AG10803 (cell line): ENCODE results near the gene P2RX6.
A peak's percentile ranks its signal among the peaks of the same experiment; 100 is the strongest.
"Not testable (repeated sequence)": the region's sequence is repeated elsewhere in the genome, so short reads cannot be mapped to it uniquely, and the experiment has no call there.

Experiments used
- DNase-seq: peaks from one replicate; pipeline ENCODE4 v3.0.0; 2010; ENCODE audit warnings: low read depth
- H3K4me3 ChIP-seq: 2 replicates; pipeline ENCODE4 v1.5.1; 2011; ENCODE audit warnings: mild to moderate bottlenecking, low read length, control low read depth
- TF ChIP-seq, protein P1 (sequence below): conservative IDR thresholded peaks from 2 replicates; pipeline ENCODE4 v1.5.1; 2011; ENCODE audit warnings: mild to moderate bottlenecking, low read length, control low read depth, inconsistent platforms

The P2RX6 gene

DNA sequence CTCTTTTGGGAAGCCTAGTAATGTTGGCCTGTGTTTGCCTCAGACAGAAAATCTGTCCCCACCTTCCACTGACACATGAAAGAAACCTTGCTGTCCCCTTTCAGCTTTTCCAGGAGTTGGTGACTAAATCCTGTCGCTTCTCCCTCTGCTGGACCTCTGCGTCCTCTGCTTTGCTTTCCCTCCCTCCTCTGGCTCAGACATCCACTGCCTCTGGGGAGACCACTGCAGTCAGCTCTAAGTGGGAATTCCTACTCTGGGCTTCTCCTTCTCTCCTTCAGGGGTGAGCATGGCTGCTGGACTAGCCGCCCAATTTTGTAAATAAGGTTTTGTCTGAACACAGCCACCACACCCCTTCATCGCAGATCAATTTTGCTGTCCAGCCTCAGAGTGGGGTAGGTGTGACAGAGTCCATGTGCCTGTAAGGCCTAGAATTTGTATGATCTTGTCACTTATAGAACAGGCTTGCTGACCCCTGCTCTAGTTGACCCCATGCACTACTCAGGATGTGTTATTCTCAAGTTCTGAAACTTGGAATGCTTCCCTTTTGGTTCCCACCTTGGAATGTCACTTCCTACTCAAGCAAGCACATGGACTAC, 53.8 kb downstream of the P2RX6 start:
- no peak overlapping the region for H3K4me3 ChIP-seq
- DNase-seq = no peak
- TF ChIP-seq, protein P1, sequence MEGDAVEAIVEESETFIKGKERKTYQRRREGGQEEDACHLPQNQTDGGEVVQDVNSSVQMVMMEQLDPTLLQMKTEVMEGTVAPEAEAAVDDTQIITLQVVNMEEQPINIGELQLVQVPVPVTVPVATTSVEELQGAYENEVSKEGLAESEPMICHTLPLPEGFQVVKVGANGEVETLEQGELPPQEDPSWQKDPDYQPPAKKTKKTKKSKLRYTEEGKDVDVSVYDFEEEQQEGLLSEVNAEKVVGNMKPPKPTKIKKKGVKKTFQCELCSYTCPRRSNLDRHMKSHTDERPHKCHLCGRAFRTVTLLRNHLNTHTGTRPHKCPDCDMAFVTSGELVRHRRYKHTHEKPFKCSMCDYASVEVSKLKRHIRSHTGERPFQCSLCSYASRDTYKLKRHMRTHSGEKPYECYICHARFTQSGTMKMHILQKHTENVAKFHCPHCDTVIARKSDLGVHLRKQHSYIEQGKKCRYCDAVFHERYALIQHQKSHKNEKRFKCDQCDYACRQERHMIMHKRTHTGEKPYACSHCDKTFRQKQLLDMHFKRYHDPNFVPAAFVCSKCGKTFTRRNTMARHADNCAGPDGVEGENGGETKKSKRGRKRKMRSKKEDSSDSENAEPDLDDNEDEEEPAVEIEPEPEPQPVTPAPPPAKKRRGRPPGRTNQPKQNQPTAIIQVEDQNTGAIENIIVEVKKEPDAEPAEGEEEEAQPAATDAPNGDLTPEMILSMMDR = no peak

DNA sequence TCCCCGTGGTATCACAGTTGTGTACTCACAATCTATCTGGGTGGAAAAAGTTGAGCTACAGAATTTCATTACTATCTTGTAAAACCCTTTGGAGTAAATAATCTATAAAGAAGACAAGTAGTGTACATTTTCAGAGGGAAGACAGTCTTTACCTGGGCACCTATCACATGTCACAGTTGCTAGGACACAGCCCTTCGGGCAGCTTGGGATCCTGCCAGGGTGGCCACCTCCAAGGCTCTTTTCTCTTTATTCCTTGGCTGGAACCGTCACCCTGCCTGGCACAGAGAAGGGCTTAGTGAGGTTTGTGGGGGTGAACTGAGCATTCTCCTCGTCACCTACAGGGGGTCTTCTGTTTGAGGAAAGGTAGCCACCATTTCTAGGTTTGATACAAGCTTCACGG, 54.4 kb downstream of the P2RX6 start:
- H3K4me3 ChIP-seq = no peak overlapping the region
- TF ChIP-seq, protein P1 = no peak

DNA sequence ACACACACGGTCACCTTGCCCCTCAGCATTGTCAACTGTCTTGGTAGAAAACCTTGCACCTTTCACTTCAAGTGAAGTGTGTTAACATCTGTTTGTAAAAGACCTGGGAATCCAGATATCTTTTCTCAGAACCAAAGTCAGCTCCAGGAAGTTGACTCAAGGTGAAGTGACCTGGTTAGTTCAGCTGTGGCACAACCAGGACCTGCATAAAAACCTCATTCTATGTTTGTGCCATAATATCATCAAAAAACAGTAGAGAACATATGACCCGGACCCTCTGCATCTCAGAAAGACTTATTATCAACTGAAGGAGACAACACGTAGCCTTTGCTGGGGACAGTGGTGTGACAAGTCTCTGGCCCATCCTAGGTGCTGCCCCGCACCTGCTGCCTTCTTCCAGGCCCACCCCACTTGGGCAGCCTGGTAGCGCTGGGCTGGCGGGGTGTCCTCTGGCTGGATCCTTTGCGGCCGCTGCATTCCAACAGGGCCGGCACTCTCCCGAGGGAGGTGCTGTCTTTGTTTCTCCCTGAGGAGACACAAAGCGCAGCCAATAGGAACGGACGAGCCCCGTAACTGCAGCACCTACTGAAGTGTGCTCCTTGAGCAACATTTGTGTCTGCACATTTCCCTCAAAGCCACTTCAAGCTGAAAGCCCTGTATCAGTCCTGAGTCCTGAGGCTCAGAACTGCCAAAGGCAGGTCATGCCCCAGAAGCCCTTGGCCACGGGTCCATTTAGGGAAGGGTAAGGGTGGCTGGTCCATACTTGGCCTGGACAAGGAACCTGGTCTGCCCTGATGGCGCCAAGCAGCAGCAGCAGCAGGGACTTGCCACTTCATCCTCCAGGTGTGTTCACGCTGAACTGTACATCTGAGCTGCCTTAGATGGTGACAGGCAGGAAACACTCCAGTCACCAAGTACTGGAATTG, 56.0 kb downstream of the P2RX6 start:
- no peak overlapping the region for H3K4me3 ChIP-seq
- TF ChIP-seq, protein P1 = no peak
- DNase-seq = no peak

More for the DNA sequence above, 54.4 kb downstream of the P2RX6 start:
- no peak for DNase-seq

DNA sequence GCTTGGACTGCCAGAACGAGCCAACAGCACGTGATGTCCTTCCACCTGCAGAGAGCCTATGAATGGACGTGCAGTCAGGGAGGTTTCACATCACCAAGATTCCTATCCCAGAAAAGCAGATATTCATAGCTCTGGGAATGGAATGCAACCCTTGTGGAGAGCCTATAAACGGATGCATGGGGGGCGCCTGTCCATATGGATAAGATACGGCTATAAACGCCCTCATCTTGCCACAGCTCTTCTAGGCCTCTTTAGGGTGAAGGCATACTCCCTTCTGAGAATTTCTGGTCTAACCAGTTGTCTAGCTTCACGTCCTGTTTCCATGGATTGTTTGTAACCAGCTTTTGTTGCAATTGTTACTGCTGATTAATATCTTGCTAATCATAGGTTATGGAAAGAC, 56.8 kb downstream of the P2RX6 start:
- not testable (repeated sequence) for H3K4me3 ChIP-seq, DNase-seq

DNA sequence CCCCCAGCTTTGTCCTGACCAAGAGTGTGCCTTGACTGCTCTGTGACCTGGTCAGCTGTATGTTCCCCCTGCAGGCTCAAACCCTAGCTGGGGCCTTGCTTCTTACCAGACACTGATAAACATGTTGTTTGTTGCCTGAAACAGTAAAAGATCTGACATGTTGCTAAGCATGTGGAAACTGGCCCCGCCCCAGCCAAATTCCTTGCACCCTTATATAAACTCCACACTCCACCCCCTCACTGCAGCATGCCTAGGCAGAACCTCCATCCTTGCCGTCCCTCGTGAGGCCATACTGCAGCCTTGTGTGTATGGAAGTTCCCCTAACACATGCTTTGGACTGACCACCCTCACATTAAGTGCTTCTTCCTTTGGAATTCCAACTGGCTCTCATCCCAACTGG, 58.1 kb downstream of the P2RX6 start:
- DNase-seq = no peak
- no peak overlapping the region for H3K4me3 ChIP-seq
- TF ChIP-seq, protein P1 = no peak

DNA sequence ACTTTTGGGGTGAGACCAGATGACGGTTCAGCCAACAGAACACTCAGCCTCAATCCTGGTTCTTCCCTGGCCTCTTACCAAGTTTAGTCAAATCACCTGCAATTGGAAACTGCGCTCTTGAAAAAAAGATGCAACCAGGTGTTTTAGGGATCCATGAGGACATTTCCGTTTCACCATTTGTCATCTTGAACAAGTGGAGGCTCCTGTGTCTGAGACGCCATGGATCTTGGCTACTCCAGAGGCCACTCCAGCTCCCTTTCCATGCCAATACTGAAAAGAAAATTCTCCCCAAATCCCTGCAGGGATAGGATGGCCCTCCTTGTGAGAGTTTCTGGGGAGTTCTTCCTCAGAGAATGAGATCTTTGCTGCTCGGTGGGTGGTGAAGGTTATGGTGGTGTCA, 58.5 kb downstream of the P2RX6 start:
- no peak overlapping the region for H3K4me3 ChIP-seq
- no peak for DNase-seq
- TF ChIP-seq, protein P1 = no peak

DNA sequence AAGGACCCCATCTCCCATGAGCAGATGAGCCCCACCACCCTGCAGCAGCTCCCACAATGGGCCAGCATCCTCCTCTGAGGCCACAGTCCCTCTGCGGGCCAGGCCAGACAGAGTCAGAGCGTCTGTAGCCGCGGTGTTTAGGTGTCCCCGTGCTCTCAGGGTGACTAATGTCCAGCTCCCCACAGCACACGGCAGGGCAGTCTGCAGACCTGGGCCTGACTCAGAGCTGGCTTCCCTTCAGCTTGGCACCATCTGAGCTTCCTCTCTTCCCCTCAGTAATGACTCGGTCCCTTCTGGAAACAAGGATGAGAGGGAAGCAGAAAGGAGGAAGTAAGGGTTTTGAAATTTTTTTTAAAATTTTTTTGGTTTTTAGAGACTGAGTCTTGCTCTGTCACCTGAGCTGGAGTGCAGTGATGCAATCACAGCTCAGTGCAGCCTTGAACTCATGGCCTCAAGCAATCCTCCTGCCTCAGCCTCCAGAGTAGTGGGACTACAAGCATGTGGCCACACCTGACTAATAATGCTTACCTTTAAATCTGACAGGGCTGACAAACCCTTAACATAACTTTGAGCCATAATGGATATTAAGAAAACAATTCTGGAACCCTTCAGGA, 59.2 kb downstream of the P2RX6 start:
- no peak overlapping the region for H3K4me3 ChIP-seq
- DNase-seq = peak; percentile 81
- TF ChIP-seq, protein P1 = no peak
